ENCODE measurements around the gene ADRA2C.

ADRA2C gene

GRCh38 chr4:3790006-3790561 lies 23.9 kb downstream of the ADRA2C start:
- Histone ChIP-seq H2BK15ac (ENCODE audit: low read depth, poor library complexity, severe bottlenecking) (no peak overlapping the region), H3K18ac (ENCODE audit: low read depth in 1 of 2, low read length in 2 of 2) (no peak overlapping the region), H3K14ac (ENCODE audit: low read length in 2 of 2) (no peak overlapping the region), H3K9ac (ENCODE audit: low read length) (no peak overlapping the region), H3K9me3 (ENCODE audit: control insufficient read depth, low read length) (peaks cover 14% of the 10 kb centered on the region), H3K4ac (ENCODE audit: low read depth in 1 of 2, low read length in 2 of 2) (no peak overlapping the region), H2BK120ac (ENCODE audit: low read depth, low read length) (no peak overlapping the region), H3K4me3 (ENCODE audit: insufficient read depth in 1 of 2, low read depth in 1 of 2, low read length in 2 of 2) (no peak overlapping the region), H3K27ac (ENCODE audit: low read length, poor library complexity, severe bottlenecking) (no peak overlapping the region), H4K91ac (ENCODE audit: low read length) (no peak overlapping the region), H3K23ac (ENCODE audit: low read length in 2 of 2) (no peak overlapping the region), H3K4me2 (ENCODE audit: low read length, poor library complexity, severe bottlenecking) (no peak overlapping the region), H2AK5ac (ENCODE audit: low read length, severe bottlenecking) (no peak overlapping the region), H3K79me1 (replicated peaks; ENCODE audit: low read length, poor library complexity, severe bottlenecking) (no peaks in the 10 kb centered on the region), H2BK12ac (ENCODE audit: low read length in 2 of 2) (no peak overlapping the region), H4K8ac (ENCODE audit: low read length) (no peak overlapping the region), H2BK5ac (ENCODE audit: low read depth, low read length, poor library complexity, severe bottlenecking) (no peak overlapping the region), H3K27me3 (ENCODE audit: control insufficient read depth in 1 of 2, insufficient read depth in 1 of 2, low read length in 2 of 2) (peaks cover 0 to 46% of the 10 kb centered on the region in 2 experiments), H3K36me3 (ENCODE audit: control insufficient read depth in 1 of 2, insufficient read depth in 2 of 2, low read depth in 1 of 2, low read length in 2 of 2) (no peaks in the 10 kb centered on the region), H2AFZ (ENCODE audit: low read depth, low read length) (no peak overlapping the region), H3K4me1 (ENCODE audit: control insufficient read depth, insufficient read depth, low read depth, low read length) (no peaks in the 10 kb centered on the region)
- DNase-seq: no peak
- WGBS: 80% methylated on average over 13 of the region's 13 CpGs

GRCh38 chr4:3791256-3791655 lies 25.1 kb downstream of the ADRA2C start:
- H3K4me3 ChIP-seq (ENCODE audit: insufficient read depth in 1 of 2, low read depth in 1 of 2, low read length in 2 of 2): no peak overlapping the region
- DNase-seq: no peak
- H3K4me2 ChIP-seq (ENCODE audit: low read length, poor library complexity, severe bottlenecking): no peak overlapping the region
- no peak overlapping the region for H3K18ac ChIP-seq (ENCODE audit: low read depth in 1 of 2, low read length in 2 of 2)
- no peak overlapping the region for H3K27ac ChIP-seq (ENCODE audit: low read length, poor library complexity, severe bottlenecking)
- no peaks in the 10 kb centered on the region for H3K79me1 ChIP-seq (replicated peaks; ENCODE audit: low read length, poor library complexity, severe bottlenecking)
- no peak overlapping the region for H3K14ac ChIP-seq (ENCODE audit: low read length in 2 of 2)
- 74% methylated on average over 9 of the region's 9 CpGs for WGBS
- no peak overlapping the region for H4K8ac ChIP-seq (ENCODE audit: low read length)
- H2AK5ac ChIP-seq (ENCODE audit: low read length, severe bottlenecking): no peak overlapping the region
- H3K9me3 ChIP-seq (ENCODE audit: control insufficient read depth, low read length): peaks cover 25% of the 10 kb centered on the region
- H3K4ac ChIP-seq (ENCODE audit: low read depth in 1 of 2, low read length in 2 of 2): no peak overlapping the region
- no peak overlapping the region for H3K23ac ChIP-seq (ENCODE audit: low read length in 2 of 2)
- no peak overlapping the region for H3K9ac ChIP-seq (ENCODE audit: low read length)
- H2AFZ ChIP-seq (ENCODE audit: low read depth, low read length): no peak overlapping the region
- no peak overlapping the region for H2BK12ac ChIP-seq (ENCODE audit: low read length in 2 of 2)
- H3K4me1 ChIP-seq (ENCODE audit: control insufficient read depth, insufficient read depth, low read depth, low read length): no peaks in the 10 kb centered on the region
- H2BK15ac ChIP-seq (ENCODE audit: low read depth, poor library complexity, severe bottlenecking): no peak overlapping the region
- peaks cover 0 to 34% of the 10 kb centered on the region in 2 experiments for H3K27me3 ChIP-seq (ENCODE audit: control insufficient read depth in 1 of 2, insufficient read depth in 1 of 2, low read length in 2 of 2)
- H3K36me3 ChIP-seq (ENCODE audit: control insufficient read depth in 1 of 2, insufficient read depth in 2 of 2, low read depth in 1 of 2, low read length in 2 of 2): no peaks in the 10 kb centered on the region
- H2BK120ac ChIP-seq (ENCODE audit: low read depth, low read length): no peak overlapping the region
- H2BK5ac ChIP-seq (ENCODE audit: low read depth, low read length, poor library complexity, severe bottlenecking): no peak overlapping the region
- H4K91ac ChIP-seq (ENCODE audit: low read length): no peak overlapping the region

- no peak overlapping the region for H2BK120ac ChIP-seq (ENCODE audit: low read depth, low read length)
- H3K23ac ChIP-seq (ENCODE audit: low read length in 2 of 2): no peak overlapping the region
- 29% methylated on average over 13 of the region's 13 CpGs for WGBS
- peaks cover 0 to 29% of the 10 kb centered on the region in 2 experiments for H3K27me3 ChIP-seq (ENCODE audit: control insufficient read depth in 1 of 2, insufficient read depth in 1 of 2, low read length in 2 of 2)
- H2AK5ac ChIP-seq (ENCODE audit: low read length, severe bottlenecking): no peak overlapping the region
- H3K27ac ChIP-seq (ENCODE audit: low read length, poor library complexity, severe bottlenecking): no peak overlapping the region
- no peaks in the 10 kb centered on the region for H3K4me1 ChIP-seq (ENCODE audit: control insufficient read depth, insufficient read depth, low read depth, low read length)
- no peaks in the 10 kb centered on the region for H3K36me3 ChIP-seq (ENCODE audit: control insufficient read depth in 1 of 2, insufficient read depth in 2 of 2, low read depth in 1 of 2, low read length in 2 of 2)
- DNase-seq: no peak
- no peaks in the 10 kb centered on the region for H3K79me1 ChIP-seq (replicated peaks; ENCODE audit: low read length, poor library complexity, severe bottlenecking)
- H2BK5ac ChIP-seq (ENCODE audit: low read depth, low read length, poor library complexity, severe bottlenecking): no peak overlapping the region
- no peak overlapping the region for H3K4me2 ChIP-seq (ENCODE audit: low read length, poor library complexity, severe bottlenecking)
- H3K9ac ChIP-seq (ENCODE audit: low read length): no peak overlapping the region
- H4K91ac ChIP-seq (ENCODE audit: low read length): no peak overlapping the region
- no peak overlapping the region for H3K14ac ChIP-seq (ENCODE audit: low read length in 2 of 2)
- H2BK15ac ChIP-seq (ENCODE audit: low read depth, poor library complexity, severe bottlenecking): no peak overlapping the region
- no peak overlapping the region for H3K4ac ChIP-seq (ENCODE audit: low read depth in 1 of 2, low read length in 2 of 2)
- H2BK12ac ChIP-seq (ENCODE audit: low read length in 2 of 2): no peak overlapping the region
- H3K4me3 ChIP-seq (ENCODE audit: insufficient read depth in 1 of 2, low read depth in 1 of 2, low read length in 2 of 2): no peak overlapping the region
- no peak overlapping the region for H4K8ac ChIP-seq (ENCODE audit: low read length)
- no peak overlapping the region for H3K18ac ChIP-seq (ENCODE audit: low read depth in 1 of 2, low read length in 2 of 2)
- peaks cover 33% of the 10 kb centered on the region for H3K9me3 ChIP-seq (ENCODE audit: control insufficient read depth, low read length)
- no peak overlapping the region for H2AFZ ChIP-seq (ENCODE audit: low read depth, low read length)
These were observed 25.8 kb downstream of the ADRA2C start for GRCh38 chr4:3791910-3792542.

- H2AK5ac ChIP-seq (ENCODE audit: low read length, severe bottlenecking): no peak overlapping the region
- peaks cover 35% of the 10 kb centered on the region for H3K9me3 ChIP-seq (ENCODE audit: control insufficient read depth, low read length)
- H3K9ac ChIP-seq (ENCODE audit: low read length): no peak overlapping the region
- H3K4me1 ChIP-seq (ENCODE audit: control insufficient read depth, insufficient read depth, low read depth, low read length): no peaks in the 10 kb centered on the region
- no peak overlapping the region for H4K8ac ChIP-seq (ENCODE audit: low read length)
- no peak for DNase-seq
- no peak overlapping the region for H2BK15ac ChIP-seq (ENCODE audit: low read depth, poor library complexity, severe bottlenecking)
- H3K4me2 ChIP-seq (ENCODE audit: low read length, poor library complexity, severe bottlenecking): no peak overlapping the region
- no peak overlapping the region for H2BK12ac ChIP-seq (ENCODE audit: low read length in 2 of 2)
- peaks cover 0 to 25% of the 10 kb centered on the region in 2 experiments for H3K27me3 ChIP-seq (ENCODE audit: control insufficient read depth in 1 of 2, insufficient read depth in 1 of 2, low read length in 2 of 2)
- H3K14ac ChIP-seq (ENCODE audit: low read length in 2 of 2): no peak overlapping the region
- H3K36me3 ChIP-seq (ENCODE audit: control insufficient read depth in 1 of 2, insufficient read depth in 2 of 2, low read depth in 1 of 2, low read length in 2 of 2): no peaks in the 10 kb centered on the region
- no peaks in the 10 kb centered on the region for H3K79me1 ChIP-seq (replicated peaks; ENCODE audit: low read length, poor library complexity, severe bottlenecking)
- H2AFZ ChIP-seq (ENCODE audit: low read depth, low read length): no peak overlapping the region
- H2BK120ac ChIP-seq (ENCODE audit: low read depth, low read length): no peak overlapping the region
- no peak overlapping the region for H3K4ac ChIP-seq (ENCODE audit: low read depth in 1 of 2, low read length in 2 of 2)
- no peak overlapping the region for H3K27ac ChIP-seq (ENCODE audit: low read length, poor library complexity, severe bottlenecking)
- H3K4me3 ChIP-seq (ENCODE audit: insufficient read depth in 1 of 2, low read depth in 1 of 2, low read length in 2 of 2): no peak overlapping the region
- no peak overlapping the region for H2BK5ac ChIP-seq (ENCODE audit: low read depth, low read length, poor library complexity, severe bottlenecking)
- no peak overlapping the region for H3K23ac ChIP-seq (ENCODE audit: low read length in 2 of 2)
- no peak overlapping the region for H4K91ac ChIP-seq (ENCODE audit: low read length)
- WGBS: 26% methylated on average over 3 of the region's 3 CpGs
- H3K18ac ChIP-seq (ENCODE audit: low read depth in 1 of 2, low read length in 2 of 2): no peak overlapping the region
These were observed 26.6 kb downstream of the ADRA2C start for GRCh38 chr4:3792813-3793212.

Data from mesenchymal stem cell (in vitro differentiated cells and primary cell).